ENCODE measurements around the gene DDX54. TPM values are rescaled to one million over a fixed set of nuclear protein-coding genes. Genes with fewer than 3 reads are reported as not detected.

Gene DDX54
- total RNA-seq, 1 experiment from 2014 or later, result 101 TPM

DNA sequence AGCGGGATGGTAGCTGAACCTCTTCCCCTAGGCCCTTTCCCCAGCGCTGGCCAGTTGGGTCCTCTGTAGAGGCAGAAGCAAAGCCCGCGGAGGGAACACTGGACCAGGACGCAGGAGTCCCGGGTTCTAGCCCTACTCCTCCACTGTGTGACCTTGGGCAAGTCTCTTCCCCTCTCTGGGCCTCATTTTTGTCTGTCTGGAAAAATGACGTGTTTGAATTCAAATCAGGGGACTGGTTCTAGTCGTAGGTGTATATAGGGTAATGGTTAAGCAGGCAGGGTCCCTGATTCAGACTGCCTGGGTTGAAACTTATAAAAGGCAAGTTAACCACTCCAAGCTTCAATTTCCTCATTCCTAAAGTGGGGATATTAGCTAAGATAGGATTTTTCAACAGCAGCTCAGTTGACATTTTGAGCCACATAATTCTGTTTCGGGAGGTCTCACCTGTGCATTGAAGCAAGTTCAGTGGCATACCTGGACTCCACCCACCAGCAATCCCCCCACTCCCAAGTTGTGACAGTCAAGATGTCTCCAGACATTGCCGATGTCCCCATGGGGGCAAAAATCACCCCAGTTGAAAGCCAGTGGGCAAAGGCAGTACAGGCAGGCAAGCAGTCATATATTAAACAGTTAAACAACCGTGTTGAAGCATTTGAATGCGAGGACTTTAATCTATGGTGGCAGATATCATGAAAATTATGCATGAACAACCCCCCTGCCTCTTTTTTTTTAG is 36.9 kb upstream of the DDX54 start:
- intact Hi-C loops (cut with micrococcal nuclease; ENCODE audit: unreplicated experiment) (no loop called here), in situ Hi-C loops (cut with HindIII; ENCODE audit: low pct_unique_long_range_greater_than_20kb, low sequenced_read_pairs) (no loop called here)
- no peaks in the 10 kb centered on the region for H3K9me3 ChIP-seq (ENCODE audit: control insufficient read depth, insufficient read depth, low read depth, low read length)
- peak overlapping the region; percentile 93 for H3K27ac ChIP-seq (ENCODE audit: low read length)
- ATAC-seq (no peak; the same call in 1 of the 2 replicates), DNase-seq (ENCODE audit: low read depth, low spot score) (no peak)
- POLR2A ChIA-PET, result interaction anchor here (0.5 to 1.7 kb wide), 6 partner anchors 10 to 74 kb away, joined by 3 to 12 read pairs (median 5); no protein-coding TSS in a partner anchor
- TF ChIP-seq POLR2AphosphoS5 (IDR thresholded peaks at IDR 0.05; ENCODE audit: low read depth, low read length), result 0 out of 2 replicates have a peak, but pooled peaks have one; percentile 16
- no peak for TF ChIP-seq SIN3A (IDR thresholded peaks at IDR 0.05; ENCODE audit: borderline replicate concordance, insufficient read depth, low read depth, low read length)
- no TSS peak for BruUV-seq (replicated peaks)
- H3K36me3 ChIP-seq (ENCODE audit: control insufficient read depth, insufficient read depth, low read length), result no peaks in the 10 kb centered on the region
- peaks cover 24% of the 10 kb centered on the region for H3K4me1 ChIP-seq (ENCODE audit: control insufficient read depth, insufficient read depth, low read length)
- H3K27me3 ChIP-seq (ENCODE audit: control insufficient read depth, insufficient read depth, low read length), result no peaks in the 10 kb centered on the region
- H3K4me3 ChIP-seq (ENCODE audit: low read depth in 2 of 2, low read length in 2 of 2), result peak overlapping the region; percentile 80 to 81
- CTCF ChIA-PET, result interaction anchor here (0.6 kb wide), 2 partner anchors 15 to 198 kb away, joined by 3 read pairs; no protein-coding TSS in a partner anchor

DNA sequence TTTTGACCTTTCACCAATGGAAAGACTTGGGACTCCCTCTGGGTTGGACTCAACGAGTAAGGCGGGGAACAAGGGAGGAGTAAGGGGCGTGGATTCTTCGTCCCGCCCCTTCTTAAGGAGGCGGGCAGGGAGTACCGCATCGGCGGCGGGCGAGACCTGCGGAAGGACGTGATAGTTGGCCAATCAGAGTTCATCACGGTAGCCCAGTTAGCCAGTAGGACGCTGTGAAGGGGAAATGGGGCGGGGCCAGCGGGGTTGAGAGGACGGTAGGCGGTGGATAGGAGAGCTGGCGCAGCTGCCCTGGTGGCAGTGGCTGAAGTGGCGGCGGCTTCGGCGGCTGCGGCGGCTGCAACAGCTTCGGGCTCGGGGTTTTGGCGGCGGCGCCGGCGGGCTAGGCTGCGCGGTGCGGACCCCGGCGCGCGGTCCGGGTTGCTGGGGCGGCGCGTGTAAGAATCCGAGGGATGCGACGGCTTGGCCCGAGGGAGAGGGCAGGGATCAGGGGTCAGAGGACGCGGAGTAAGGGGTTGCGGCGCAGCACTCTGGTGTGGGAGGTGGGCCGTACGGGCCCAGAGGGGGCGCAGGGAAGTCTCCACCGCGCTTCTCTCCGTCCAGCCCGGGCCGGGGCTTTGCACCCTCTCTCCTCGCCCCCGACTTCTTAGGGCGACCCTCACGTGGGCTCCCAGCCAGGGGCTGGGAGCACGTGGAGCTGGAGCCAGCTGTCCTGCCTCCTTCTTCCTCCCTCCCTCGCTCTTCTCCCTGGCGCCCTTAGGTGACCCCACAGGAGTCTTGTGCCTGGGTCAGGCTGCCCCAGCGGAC is 36.1 kb upstream of the DDX54 start, which contains the start of gene TPCN1:
TSS of gene TPCN1 (plus strand) at position 284 of the 816 bp plus-strand sequence. CDS start 5,389 bp downstream, outside the sequence.
- DNase-seq (ENCODE audit: low read depth, low spot score) (peak; percentile 99), ATAC-seq (peak; percentile 93)
- Histone ChIP-seq H3K27me3 (ENCODE audit: control insufficient read depth, insufficient read depth, low read length) (no peaks in the 10 kb centered on the region), H3K36me3 (ENCODE audit: control insufficient read depth, insufficient read depth, low read length) (no peaks in the 10 kb centered on the region), H3K4me1 (ENCODE audit: control insufficient read depth, insufficient read depth, low read length) (peaks cover 24% of the 10 kb centered on the region), H3K4me3 (ENCODE audit: low read depth in 2 of 2, low read length in 2 of 2) (peak within 1 kb of the TSS; percentile 80 to 81), H3K9me3 (ENCODE audit: control insufficient read depth, insufficient read depth, low read depth, low read length) (no peaks in the 10 kb centered on the region), H3K27ac (ENCODE audit: low read length) (peak within 1 kb of the TSS; percentile 93)
- intact Hi-C loops (cut with micrococcal nuclease; ENCODE audit: unreplicated experiment) (no loop called here), in situ Hi-C loops (cut with HindIII; ENCODE audit: low pct_unique_long_range_greater_than_20kb, low sequenced_read_pairs) (no loop called here)
- CTCF ChIA-PET, result no interaction called here
- TF ChIP-seq TCF7L2 (IDR thresholded peaks at IDR 0.05; ENCODE audit: low read depth, low read length) (no peak), SIN3A (IDR thresholded peaks at IDR 0.05; ENCODE audit: borderline replicate concordance, insufficient read depth, low read depth, low read length) (0 out of 2 replicates have a peak, but pooled peaks have one; percentile 26), POLR2AphosphoS5 (IDR thresholded peaks at IDR 0.05; ENCODE audit: low read depth, low read length) (peak; percentile 59)
- TF ChIP-seq, protein P1, sequence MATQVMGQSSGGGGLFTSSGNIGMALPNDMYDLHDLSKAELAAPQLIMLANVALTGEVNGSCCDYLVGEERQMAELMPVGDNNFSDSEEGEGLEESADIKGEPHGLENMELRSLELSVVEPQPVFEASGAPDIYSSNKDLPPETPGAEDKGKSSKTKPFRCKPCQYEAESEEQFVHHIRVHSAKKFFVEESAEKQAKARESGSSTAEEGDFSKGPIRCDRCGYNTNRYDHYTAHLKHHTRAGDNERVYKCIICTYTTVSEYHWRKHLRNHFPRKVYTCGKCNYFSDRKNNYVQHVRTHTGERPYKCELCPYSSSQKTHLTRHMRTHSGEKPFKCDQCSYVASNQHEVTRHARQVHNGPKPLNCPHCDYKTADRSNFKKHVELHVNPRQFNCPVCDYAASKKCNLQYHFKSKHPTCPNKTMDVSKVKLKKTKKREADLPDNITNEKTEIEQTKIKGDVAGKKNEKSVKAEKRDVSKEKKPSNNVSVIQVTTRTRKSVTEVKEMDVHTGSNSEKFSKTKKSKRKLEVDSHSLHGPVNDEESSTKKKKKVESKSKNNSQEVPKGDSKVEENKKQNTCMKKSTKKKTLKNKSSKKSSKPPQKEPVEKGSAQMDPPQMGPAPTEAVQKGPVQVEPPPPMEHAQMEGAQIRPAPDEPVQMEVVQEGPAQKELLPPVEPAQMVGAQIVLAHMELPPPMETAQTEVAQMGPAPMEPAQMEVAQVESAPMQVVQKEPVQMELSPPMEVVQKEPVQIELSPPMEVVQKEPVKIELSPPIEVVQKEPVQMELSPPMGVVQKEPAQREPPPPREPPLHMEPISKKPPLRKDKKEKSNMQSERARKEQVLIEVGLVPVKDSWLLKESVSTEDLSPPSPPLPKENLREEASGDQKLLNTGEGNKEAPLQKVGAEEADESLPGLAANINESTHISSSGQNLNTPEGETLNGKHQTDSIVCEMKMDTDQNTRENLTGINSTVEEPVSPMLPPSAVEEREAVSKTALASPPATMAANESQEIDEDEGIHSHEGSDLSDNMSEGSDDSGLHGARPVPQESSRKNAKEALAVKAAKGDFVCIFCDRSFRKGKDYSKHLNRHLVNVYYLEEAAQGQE (IDR thresholded peaks at IDR 0.05; ENCODE audit: insufficient read depth in 1 of 2, low read depth in 2 of 2, low read length in 1 of 2), result no peak
- TF ChIP-seq, protein P2, sequence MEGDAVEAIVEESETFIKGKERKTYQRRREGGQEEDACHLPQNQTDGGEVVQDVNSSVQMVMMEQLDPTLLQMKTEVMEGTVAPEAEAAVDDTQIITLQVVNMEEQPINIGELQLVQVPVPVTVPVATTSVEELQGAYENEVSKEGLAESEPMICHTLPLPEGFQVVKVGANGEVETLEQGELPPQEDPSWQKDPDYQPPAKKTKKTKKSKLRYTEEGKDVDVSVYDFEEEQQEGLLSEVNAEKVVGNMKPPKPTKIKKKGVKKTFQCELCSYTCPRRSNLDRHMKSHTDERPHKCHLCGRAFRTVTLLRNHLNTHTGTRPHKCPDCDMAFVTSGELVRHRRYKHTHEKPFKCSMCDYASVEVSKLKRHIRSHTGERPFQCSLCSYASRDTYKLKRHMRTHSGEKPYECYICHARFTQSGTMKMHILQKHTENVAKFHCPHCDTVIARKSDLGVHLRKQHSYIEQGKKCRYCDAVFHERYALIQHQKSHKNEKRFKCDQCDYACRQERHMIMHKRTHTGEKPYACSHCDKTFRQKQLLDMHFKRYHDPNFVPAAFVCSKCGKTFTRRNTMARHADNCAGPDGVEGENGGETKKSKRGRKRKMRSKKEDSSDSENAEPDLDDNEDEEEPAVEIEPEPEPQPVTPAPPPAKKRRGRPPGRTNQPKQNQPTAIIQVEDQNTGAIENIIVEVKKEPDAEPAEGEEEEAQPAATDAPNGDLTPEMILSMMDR (IDR thresholded peaks at IDR 0.05), result no peak
- POLR2A ChIA-PET, result interaction anchor here (0.6 to 1.7 kb wide), 5 partner anchors 10 to 29 kb away, joined by 3 to 12 read pairs (median 3); no protein-coding TSS in a partner anchor
- no TSS peak for BruUV-seq (replicated peaks)
